Fibroblast of lung (primary cell): ENCODE measurements around the gene FOXM1.

Experiments used
- CTCF ChIP-seq, 2 donors: IDR thresholded peaks in 1 of 2; conservative IDR thresholded peaks in 1 of 2; 1 replicate in 1 of 2; 2 replicates in 1 of 2; pipeline ENCODE4 v1.5.1; 2011 to 2012; ENCODE audit warnings: low read length in 2 of 2, control low read depth in 1 of 2, inconsistent platforms in 1 of 2, low read depth in 1 of 2, mild to moderate bottlenecking in 1 of 2
- EZH2 ChIP-seq: IDR thresholded peaks from 2 replicates; pipeline ENCODE4 v1.5.1; 2012; ENCODE audit warnings: low read length, control low read depth, mild to moderate bottlenecking; ENCODE audit errors: missing control alignments

GRCh38 chr12:2812290-2813213 lies 64.4 kb downstream of the FOXM1 start, which contains the start of gene ITFG2:
- TF ChIP-seq EZH2 (no peak), CTCF (conservative IDR thresholded peaks at IDR 0.05 in 1 of 2, IDR thresholded peaks at IDR 0.05 in 1 of 2; ENCODE audit: low read depth in 1 of 2, low read length in 2 of 2) (no peak)
